NCI-H187 treated with DMSO at 0.1 percent for 48 hours (cell line): ENCODE results near the gene FXR1.

Source experiments
- DNase-seq: peaks from one replicate; lab custom pipeline; 2025; lab: John Stamatoyannopoulos, UW

FXR1 gene

DNA sequence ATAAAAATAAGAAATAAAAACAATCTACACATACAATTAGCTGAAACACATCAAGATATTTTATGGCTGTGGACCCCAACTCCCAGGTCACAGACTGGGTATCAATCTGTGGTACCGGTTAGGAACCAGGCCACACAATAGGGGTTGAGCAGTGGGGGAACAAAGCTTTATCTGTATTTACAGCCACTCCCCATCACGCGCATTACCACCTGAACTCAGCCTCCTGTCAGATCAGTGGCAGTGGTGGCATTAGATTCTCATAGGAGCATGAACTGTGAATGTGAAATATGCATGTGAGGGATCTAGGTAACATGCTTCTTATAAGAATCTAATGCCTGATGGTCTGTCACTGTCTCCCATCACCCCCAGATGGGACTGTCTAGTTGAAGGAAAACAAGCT, 94.8 kb downstream of the FXR1 start:
- DNase-seq, result no peak

GRCh38 chr3:181008796-181009195, 96.3 kb downstream of the FXR1 start:
- DNase-seq, result no peak

DNA sequence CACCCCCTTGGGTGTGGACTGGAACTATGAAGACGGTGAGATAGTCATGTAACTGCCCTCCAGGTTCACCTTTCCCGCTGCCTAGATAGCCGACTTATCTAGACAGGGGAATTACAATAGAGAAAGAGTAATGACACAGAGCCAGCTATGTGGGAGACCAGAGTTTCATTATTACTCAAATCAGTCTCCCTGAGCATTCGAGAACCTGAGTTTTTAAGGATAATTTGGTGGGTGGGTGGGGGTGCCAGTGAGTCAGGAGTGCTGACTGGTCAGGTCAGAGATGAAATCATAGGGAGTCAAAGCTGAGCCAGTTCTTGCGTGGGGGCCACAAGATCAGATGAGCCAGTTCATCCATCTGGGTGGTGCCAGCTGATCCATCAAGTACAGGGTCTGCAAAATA, 96.8 kb downstream of the FXR1 start:
- DNase-seq, result no peak

DNA sequence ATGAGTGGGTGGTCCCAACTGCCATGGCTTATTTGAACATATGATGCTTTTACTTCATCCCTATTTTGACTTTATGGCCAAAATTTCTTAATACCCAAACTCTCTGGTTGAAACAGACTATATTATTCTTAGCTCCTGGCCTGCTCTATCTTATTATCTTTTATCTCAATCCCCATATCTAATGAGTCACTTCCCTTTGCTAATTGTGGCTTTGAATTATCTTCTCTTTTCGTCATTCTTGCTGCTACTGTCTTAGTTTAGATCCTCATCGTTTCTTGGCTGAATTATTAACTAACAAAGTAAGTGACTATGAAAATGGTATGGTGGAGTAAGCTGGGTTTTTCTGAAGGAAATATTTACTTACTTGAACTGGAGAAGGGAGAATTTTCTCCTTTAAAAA, 105.2 kb downstream of the FXR1 start:
- no peak for DNase-seq

DNA sequence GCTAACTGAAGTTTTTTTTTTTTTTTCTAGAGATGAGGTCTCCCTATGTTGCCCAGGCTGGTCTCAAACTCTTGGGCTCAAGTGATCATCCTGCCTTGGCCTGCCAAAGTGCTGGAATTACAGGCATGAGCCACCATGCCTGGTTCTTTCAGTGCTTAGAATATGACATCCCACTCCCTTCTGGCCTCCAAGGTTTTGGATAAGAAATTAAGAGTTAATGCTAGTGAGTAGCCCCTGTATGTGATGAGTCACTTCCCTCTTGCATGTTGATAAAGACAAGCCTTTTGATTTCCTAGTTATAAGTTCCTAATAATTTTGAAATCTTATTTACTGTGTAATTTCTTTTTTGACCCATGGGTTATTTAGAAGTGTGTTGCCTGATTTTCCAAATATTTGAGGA, 112.7 kb downstream of the FXR1 start:
- no peak for DNase-seq

GRCh38 chr3:181030948-181031347, 118.5 kb downstream of the FXR1 start:
- DNase-seq, result no peak
